Heart right ventricle (tissue), 16 donors: Measurements from ENCODE around the gene DYSF. TPM values are rescaled to one million over a fixed set of nuclear protein-coding genes. Genes with fewer than 3 reads are reported as not detected.

Experiments
- ATAC-seq, 8 donors: fragments of 200-7000 bp; cut with Tn5 transposase; one replicate each; pipeline ENCODE4 v1.9.1; 2020; ENCODE audit warnings: mild to moderate bottlenecking in 8 of 8, moderate library complexity in 8 of 8, moderate number of reproducible peaks in 1 of 8
- DNase-seq, 2 donors: peaks; one replicate each; pipeline ENCODE4 v3.0.0-alpha.2; 2020
- H3K27ac ChIP-seq, 10 donors: fragments of 200-600 bp; sonication (generic) in 2 of 10; one replicate each; pipeline versions ENCODE4 v1.5.0 to v1.8.0; 2020 to 2022; ENCODE audit warnings: mild to moderate bottlenecking in 3 of 10
- H3K27me3 ChIP-seq, 7 donors: fragments of 200-600 bp; one replicate each; pipeline ENCODE4 v1.8.0; 2021 to 2022; ENCODE audit warnings: mild to moderate bottlenecking in 2 of 7
- H3K36me3 ChIP-seq, 9 donors: fragments of 200-600 bp; sonication (generic) in 1 of 9; one replicate each; pipeline versions ENCODE4 v1.5.0 to v1.8.0; 2020 to 2022; ENCODE audit warnings: mild to moderate bottlenecking in 2 of 9
- H3K4me1 ChIP-seq, 9 donors: fragments of 200-600 bp; sonication (generic) in 1 of 9; one replicate each; pipeline versions ENCODE4 v1.5.0 to v1.8.0; 2020 to 2022; ENCODE audit warnings: mild to moderate bottlenecking in 4 of 9
- H3K4me3 ChIP-seq, 10 donors: fragments of 200-600 bp; sonication (generic) in 2 of 10; one replicate each; pipeline versions ENCODE4 v1.5.0 to v1.8.0; 2020 to 2022; ENCODE audit warnings: mild to moderate bottlenecking in 7 of 10, moderate library complexity in 2 of 10
- H3K9me3 ChIP-seq, 11 donors: fragments of 200-600 bp in 10 of 11; sonication (generic) in 2 of 11; one replicate each; pipeline versions ENCODE4 v1.5.0 to v1.8.0; 2013 to 2022; ENCODE audit warnings: mild to moderate bottlenecking in 2 of 11, control low read depth in 1 of 11, moderate library complexity in 1 of 11
- WGBS, 2 donors: extraction: QIAGEN DNeasy Blood & Tissue Kit; methylation state at CpG; one replicate each; pipeline ENCODE4 v1.1.7; 2013; ENCODE audit warnings: inconsistent platforms in 1 of 2; 5-methylcytosine and 5-hydroxymethylcytosine counted together
- intact Hi-C, 10 donors: fragments of 100-400 bp; cut with DNase I; formaldehyde crosslinking; loops; one replicate each; pipeline versions ENCODE4 v1.11.1 to v1.14.2; 2022
- polyA plus RNA-seq, 2 donors: library from polyadenylated mRNA; stranded (reverse); fragments of 200-250 nt; gene quantifications; one replicate each; pipeline ENCODE4 v1.2.3, GENCODE V29; 2013
- total RNA-seq, 10 donors: library from RNA; stranded (reverse); fragmentation: NEBNext Ultra II Directional in 3 of 10; extraction: Animal tissue kit (Norgen Biotek cat#: 25700) in 3 of 10; gene quantifications; one replicate each; pipeline versions ENCODE4 v1.2.1 to v1.2.4, GENCODE V29; 2021 to 2023
- TF ChIP-seq, protein P1 (sequence below), 9 donors: fragments of 200-600 bp; sonication (generic) in 2 of 9; IDR thresholded peaks; one replicate each; pipeline versions ENCODE4 v1.5.0 to v1.8.0; 2021 to 2022; ENCODE audit warnings: antibody characterized with exemption in 9 of 9, mild to moderate bottlenecking in 5 of 9, moderate library complexity in 1 of 9
- donor health status: Arrhythmogenic right ventricular cardiomyopathy.
- donor health status: ischemic (EF 13 %, LVEDD 7.1; RV severe dilation, severe dysfunction).
- donor health status: healthy with polysubstance abuse.
- donor health status: DM: no; HTN: yes; CAD: no.
- donor health status: DM: no; HTN: no; CAD: no.
- donor health status: ischemic (EF 25% LVEDD 6.9; RV normal size, moderate dysfunction).
- donor health status: ischemic (EF 25% LVEDD 5.7; RV mildly dilated, moderate dysfunction).
- donor health status: healthy.
- donor health status: DM: yes; HTN: yes; CAD: no.
- donor health status: Ischemic cardiomyopathy.
- donor health status: ischemic (EF 35%, LVEDD 5.7; RV mildly dilated, moderate dysfunction).
- donor health status: nonischemic (EF 11% LVEDD 7.7; RV severe dilation, severe dysfunction).
- donor health status: DM: yes; HTN: yes; CAD: no.
- donor health status: PGD.
- donor health status: ischemic (EF 29% LVEDD 5.4; RV normal size, mild dysfunction).
- donor health status: nonischemic (EF 23%, LVEDD 6.1; RV moderate dilation, normal function).

The DYSF gene
- total and polyA plus RNA-seq, 12 donors = 20.6 to 100 (median 64.8) TPM

DNA sequence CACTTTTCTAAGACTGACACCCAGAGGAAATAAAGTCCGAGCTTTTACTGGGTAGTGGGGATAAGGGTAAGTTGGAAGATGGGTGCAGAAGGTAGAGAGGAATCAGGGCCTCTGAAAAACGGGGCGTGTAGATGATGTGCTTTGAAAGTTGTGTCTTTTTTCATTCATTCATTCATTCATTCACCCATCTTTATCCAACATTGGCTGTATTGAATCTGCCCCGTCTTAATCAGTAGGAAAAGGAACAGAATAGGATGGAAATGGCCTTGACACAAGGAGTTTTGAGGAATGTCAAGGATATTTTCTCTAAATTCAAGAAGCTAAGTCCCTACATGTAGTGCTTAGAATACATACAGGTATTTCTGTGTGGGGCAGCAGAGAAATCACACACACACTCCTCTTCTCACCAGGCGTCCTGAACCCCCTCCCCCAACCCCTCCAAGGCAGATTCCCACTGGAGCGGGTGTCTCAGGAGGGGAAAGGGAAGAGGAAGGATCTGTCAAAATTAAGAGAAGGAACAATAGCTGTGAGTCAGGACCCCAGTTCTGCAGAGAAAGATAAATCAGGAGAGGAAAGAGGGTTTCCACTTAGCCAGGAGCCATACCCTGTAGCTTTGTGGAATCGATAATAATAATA is 13.9 kb downstream of the DYSF start:
- WGBS, 2 donors = 20 to 31% methylated on average over 7 of the region's 7 CpGs
- intact Hi-C loops = loop anchor here in 4 of 10 donors (2.0 to 5.0 kb wide), 3 partner anchors 35 to 38 kb away; no protein-coding TSS in a partner anchor
- Histone ChIP-seq H3K27ac (peak overlapping the region in 9 of 10 donors; percentile 84 to 92 (median 90)), H3K36me3 (peaks cover 0 to 4% (median 0%) of the 10 kb centered on the region in 9 donors), H3K4me3 (peak overlapping the region; percentile 41 to 90 (median 78)), H3K4me1 (peaks cover 17 to 83% (median 53%) of the 10 kb centered on the region in 9 donors), H3K27me3 (peaks cover 0 to 26% (median 0%) of the 10 kb centered on the region in 7 donors), H3K9me3 (no peaks in the 10 kb centered on the region)
- TF ChIP-seq, protein P1, sequence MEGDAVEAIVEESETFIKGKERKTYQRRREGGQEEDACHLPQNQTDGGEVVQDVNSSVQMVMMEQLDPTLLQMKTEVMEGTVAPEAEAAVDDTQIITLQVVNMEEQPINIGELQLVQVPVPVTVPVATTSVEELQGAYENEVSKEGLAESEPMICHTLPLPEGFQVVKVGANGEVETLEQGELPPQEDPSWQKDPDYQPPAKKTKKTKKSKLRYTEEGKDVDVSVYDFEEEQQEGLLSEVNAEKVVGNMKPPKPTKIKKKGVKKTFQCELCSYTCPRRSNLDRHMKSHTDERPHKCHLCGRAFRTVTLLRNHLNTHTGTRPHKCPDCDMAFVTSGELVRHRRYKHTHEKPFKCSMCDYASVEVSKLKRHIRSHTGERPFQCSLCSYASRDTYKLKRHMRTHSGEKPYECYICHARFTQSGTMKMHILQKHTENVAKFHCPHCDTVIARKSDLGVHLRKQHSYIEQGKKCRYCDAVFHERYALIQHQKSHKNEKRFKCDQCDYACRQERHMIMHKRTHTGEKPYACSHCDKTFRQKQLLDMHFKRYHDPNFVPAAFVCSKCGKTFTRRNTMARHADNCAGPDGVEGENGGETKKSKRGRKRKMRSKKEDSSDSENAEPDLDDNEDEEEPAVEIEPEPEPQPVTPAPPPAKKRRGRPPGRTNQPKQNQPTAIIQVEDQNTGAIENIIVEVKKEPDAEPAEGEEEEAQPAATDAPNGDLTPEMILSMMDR (IDR thresholded peaks at IDR 0.05) = no peak
- DNase-seq (no peak), ATAC-seq (peak in 2 of 8 donors; percentile 4 to 17)

DNA sequence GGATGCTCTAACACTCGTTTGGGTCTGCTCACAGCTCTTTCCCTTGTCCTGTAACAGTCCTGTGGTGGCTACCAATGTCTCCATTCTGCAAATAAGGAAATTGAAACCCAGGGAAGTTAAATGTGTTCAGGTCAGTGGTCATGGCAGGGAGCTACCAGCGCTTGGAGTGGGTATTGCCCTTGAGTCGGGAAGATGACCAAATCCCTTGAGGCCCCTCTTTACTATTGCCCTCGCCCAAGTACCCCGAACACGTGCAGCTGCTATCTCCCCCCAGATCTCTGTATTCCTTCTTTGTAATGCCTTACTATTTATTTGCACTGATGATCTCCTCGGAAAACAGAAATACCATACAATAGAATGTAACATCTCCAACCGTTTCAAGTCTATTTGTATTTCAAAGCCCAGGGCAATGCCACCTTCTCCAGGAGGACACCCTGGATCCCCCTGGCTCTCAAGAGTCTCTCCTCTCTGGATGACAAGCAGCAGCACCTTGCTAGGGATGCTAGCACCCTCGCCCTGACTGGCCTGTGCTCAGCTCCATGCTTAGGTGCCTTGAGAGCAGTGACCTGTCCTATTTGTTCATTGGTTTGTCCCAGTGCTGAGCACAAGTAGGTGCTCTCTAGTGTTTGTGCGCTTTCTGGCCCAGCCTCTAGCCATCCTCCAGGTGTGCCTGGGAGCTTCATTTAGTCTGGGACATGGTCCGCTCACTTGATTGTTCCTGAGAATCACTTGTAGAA is 15.1 kb downstream of the DYSF start:
- peaks cover 0 to 14% (median 0%) of the 10 kb centered on the region in 9 donors for H3K36me3 ChIP-seq
- TF ChIP-seq, protein P1 (IDR thresholded peaks at IDR 0.05) = no peak
- WGBS, 2 donors = 68 to 77% methylated on average over 11 of the region's 11 CpGs
- ATAC-seq (no peak), DNase-seq (no peak)
- intact Hi-C loops = loop anchor here in 3 of 10 donors (2.0 to 5.0 kb wide), 2 partner anchors 34 kb away; no protein-coding TSS in a partner anchor
- H3K27me3 ChIP-seq = peaks cover 0 to 26% (median 0%) of the 10 kb centered on the region in 7 donors
- peaks cover 17 to 73% (median 46%) of the 10 kb centered on the region in 9 donors for H3K4me1 ChIP-seq
- peak overlapping the region in 5 of 10 donors; percentile 75 to 90 (median 85) for H3K4me3 ChIP-seq
- no peaks in the 10 kb centered on the region for H3K9me3 ChIP-seq
- peak overlapping the region in 9 of 10 donors; percentile 65 to 92 (median 85) for H3K27ac ChIP-seq

DNA sequence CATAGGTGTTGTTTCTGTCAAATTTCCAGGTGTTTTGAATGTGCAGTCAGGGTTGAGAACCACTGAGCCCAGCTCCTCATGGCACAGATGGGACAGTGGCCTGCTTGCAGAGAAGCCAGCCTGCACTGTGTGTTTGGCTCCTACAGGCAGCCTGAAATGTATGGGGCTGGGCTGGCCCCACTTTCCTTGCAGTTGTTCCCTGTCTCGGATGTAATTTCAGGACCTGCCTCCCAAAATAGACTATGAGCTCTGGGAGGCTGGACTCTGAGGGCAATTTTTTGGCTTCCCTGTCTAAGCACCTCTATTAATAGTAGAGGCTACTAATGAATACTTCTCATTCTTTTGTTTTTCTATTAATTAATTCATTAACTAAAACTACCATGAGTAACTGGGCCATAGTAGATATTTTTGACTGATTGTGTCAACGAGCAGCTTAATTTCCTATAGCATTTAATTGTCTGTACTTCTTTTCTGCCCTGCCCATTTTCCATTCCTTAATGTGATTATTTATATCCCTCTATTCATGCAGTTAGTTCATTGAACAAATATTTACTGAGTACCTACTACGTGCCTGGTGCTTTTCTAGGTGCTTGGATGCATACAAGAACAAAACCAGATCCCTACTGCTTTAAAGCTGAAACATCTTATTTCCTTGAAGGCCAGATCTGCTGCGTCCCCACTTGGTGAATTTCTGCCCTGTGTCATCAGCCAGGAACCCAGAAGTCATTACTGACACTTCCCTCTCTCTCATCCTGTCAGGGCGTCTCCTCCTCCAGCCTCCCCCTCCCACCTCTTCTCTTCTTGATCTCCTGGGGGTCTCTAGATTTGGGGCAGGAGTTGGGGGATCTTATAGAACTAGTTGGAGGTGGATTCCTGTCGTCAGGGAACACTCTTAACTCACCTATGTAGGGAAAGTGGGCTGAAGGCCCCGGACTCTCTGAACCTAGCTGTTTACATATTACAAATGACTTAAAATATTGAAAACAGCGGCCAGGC is 16.3 kb downstream of the DYSF start:
- ATAC-seq (peak; percentile 22 to 86 (median 63)), DNase-seq (no peak)
- intact Hi-C loops = loop anchor here in 3 of 10 donors (2.0 to 5.0 kb wide), 2 partner anchors 33 kb away; no protein-coding TSS in a partner anchor
- H3K4me1 ChIP-seq = peaks cover 17 to 79% (median 56%) of the 10 kb centered on the region in 9 donors
- H3K4me3 ChIP-seq = peak overlapping the region in 2 of 10 donors; percentile 6 to 79
- H3K36me3 ChIP-seq = peaks cover 0 to 16% (median 0%) of the 10 kb centered on the region in 9 donors
- H3K27me3 ChIP-seq = peaks cover 0 to 19% (median 0%) of the 10 kb centered on the region in 7 donors
- 49 to 55% methylated on average over 8 of the region's 8 CpGs for WGBS, 2 donors
- H3K27ac ChIP-seq = peak overlapping the region in 9 of 10 donors; percentile 65 to 90 (median 85)
- TF ChIP-seq, protein P1 (IDR thresholded peaks at IDR 0.05) = no peak
- no peaks in the 10 kb centered on the region for H3K9me3 ChIP-seq
